Embryonic facial prominence (tissue), 1 donor: ENCODE data around the gene SANBR.

Experiments used
- DNase-seq: peaks from one replicate; pipeline ENCODE4 v3.0.0-alpha.2; 2016; ENCODE audit errors: extremely low spot score

The SANBR gene

GRCh38 chr2:61089797-61090196 lies 24.1 kb downstream of the SANBR start:
- DNase-seq = no peak

- DNase-seq = no peak
Observed at GRCh38 chr2:61090386-61090921, 24.8 kb downstream of the SANBR start.

- DNase-seq = no peak
Observed at GRCh38 chr2:61091485-61091884, 25.8 kb downstream of the SANBR start.

- DNase-seq = no peak
Observed at GRCh38 chr2:61096438-61096837, 30.8 kb downstream of the SANBR start.

GRCh38 chr2:61100801-61101200 lies 35.1 kb downstream of the SANBR start:
- no peak for DNase-seq

GRCh38 chr2:61109291-61109690 lies 43.6 kb downstream of the SANBR start:
- no peak for DNase-seq

GRCh38 chr2:61111708-61112107 lies 46.0 kb downstream of the SANBR start:
- no peak for DNase-seq

GRCh38 chr2:61114147-61114546 lies 48.5 kb downstream of the SANBR start:
- DNase-seq = no peak
